Cardiac muscle cell (in vitro differentiated cells and primary cell): Measurements from ENCODE around the gene HSBP1L1. TPM values are rescaled to one million over a fixed set of nuclear protein-coding genes. Genes with fewer than 3 reads are reported as not detected.

Experiments used
- DNase-seq, 2 donors: peaks; one replicate each; pipeline versions ENCODE4 v3.0.0 to v3.0.0-alpha.2; 2010 to 2017; ENCODE audit warnings: low read depth in 1 of 2, low spot score in 1 of 2
- H3K27ac ChIP-seq: fragments of 200-600 bp; sonication (generic); 2 replicates; pipeline ENCODE4 v1.5.1; 2016
- H3K27me3 ChIP-seq: fragments of 200-600 bp; sonication (generic); 2 replicates; pipeline ENCODE4 v1.6.0; 2016; ENCODE audit warnings: control low read depth
- H3K36me3 ChIP-seq: fragments of 200-600 bp; sonication (generic); 2 replicates; pipeline ENCODE4 v1.5.1; 2016; ENCODE audit warnings: control low read depth
- H3K4me1 ChIP-seq: fragments of 200-600 bp; sonication (generic); 2 replicates; pipeline ENCODE4 v1.8.1; 2017; ENCODE audit warnings: low read depth, mild to moderate bottlenecking, mixed run types
- H3K4me3 ChIP-seq: fragments of 200-600 bp; sonication (generic); 2 replicates; pipeline ENCODE4 v1.5.1; 2016; ENCODE audit warnings: mild to moderate bottlenecking
- H3K9me3 ChIP-seq: fragments of 200-600 bp; sonication (generic); 2 replicates; pipeline ENCODE4 v1.5.1; 2017; ENCODE audit warnings: low read depth, mild to moderate bottlenecking, control low read depth
- CTCF ChIP-seq: IDR thresholded peaks from 2 replicates; pipeline ENCODE4 v1.5.1; 2012; ENCODE audit warnings: low read depth, mild to moderate bottlenecking, low read length
- polyA plus RNA-seq: library from polyadenylated mRNA; unstranded; fragments of >200 nt; fragmentation: Nextera tagmentation; extraction: Ambion mirVana; gene quantifications from 2 replicates; pipeline ENCODE4 v1.2.1, GENCODE V29; 2016
- total RNA-seq: library from RNA; depleted of rRNA; stranded (reverse); fragments of >200 nt; gene quantifications from 2 replicates; pipeline ENCODE4 v1.2.3, GENCODE V29; 2016

HSBP1L1 gene
- total and polyA plus RNA-seq, 2 experiments from 2014 or later: 4.0 to 6.3 TPM

GRCh38 chr18:79962835-79963657 is 1.4 kb upstream of the HSBP1L1 start:
- Histone ChIP-seq H3K36me3 (no peaks in the 10 kb centered on the region), H3K4me1 (no peaks in the 10 kb centered on the region), H3K9me3 (no peaks in the 10 kb centered on the region), H3K27me3 (peaks cover 10% of the 10 kb centered on the region), H3K4me3 (no peak overlapping the region), H3K27ac (no peak overlapping the region)
- TF ChIP-seq CTCF: no peak
- no peak for DNase-seq

- no peaks in the 10 kb centered on the region for H3K9me3 ChIP-seq
- DNase-seq: no peak
- no peaks in the 10 kb centered on the region for H3K4me1 ChIP-seq
- peaks cover 10% of the 10 kb centered on the region for H3K27me3 ChIP-seq
- TF ChIP-seq CTCF: no peak
- no peak overlapping the region for H3K27ac ChIP-seq
- no peaks in the 10 kb centered on the region for H3K36me3 ChIP-seq
- H3K4me3 ChIP-seq: peak overlapping the region; percentile 37
These were observed 649 bp upstream of the HSBP1L1 start for GRCh38 chr18:79963658-79964329.

DNA sequence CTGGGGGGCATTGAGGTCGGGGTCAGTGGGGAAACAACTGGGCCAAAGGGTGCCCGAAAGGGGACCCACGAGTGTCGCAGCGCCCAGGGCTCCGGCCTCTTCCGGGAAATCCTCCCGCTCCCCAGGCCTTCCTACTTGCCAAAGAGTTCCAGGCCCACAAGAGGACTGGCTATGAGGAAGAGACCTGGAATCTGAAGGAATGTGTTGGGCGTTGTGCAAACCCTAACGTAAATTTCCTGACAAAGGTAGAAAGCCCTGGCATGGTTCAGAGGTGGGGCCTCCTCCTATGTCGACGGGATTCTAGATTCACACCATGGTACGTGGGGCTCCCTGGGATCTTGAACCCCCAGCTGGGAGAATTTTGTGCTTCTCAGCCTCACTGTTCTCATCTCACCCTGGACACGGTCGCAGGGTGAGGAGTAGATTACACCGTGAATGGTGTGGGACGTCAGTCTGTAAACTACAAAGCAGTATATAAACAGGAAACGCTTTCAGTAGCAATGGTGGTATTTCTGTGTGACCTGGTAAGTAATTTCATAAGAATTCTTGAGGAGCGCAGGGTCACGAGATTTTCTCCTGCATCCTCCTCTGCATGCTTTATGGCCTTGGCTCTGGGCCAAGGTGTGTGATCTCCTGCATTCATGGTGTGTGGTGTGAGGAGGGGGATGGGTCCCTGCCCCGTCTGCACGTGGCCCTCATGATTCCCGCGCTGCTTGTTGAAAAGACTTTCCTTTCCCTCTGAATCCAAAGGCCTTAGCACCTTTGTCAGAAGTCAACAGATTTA is 868 bp downstream of the HSBP1L1 start:
- no peaks in the 10 kb centered on the region for H3K9me3 ChIP-seq
- peak in 1 of 2 donors; percentile 90 for DNase-seq
- peaks cover 10% of the 10 kb centered on the region for H3K27me3 ChIP-seq
- no peak for TF ChIP-seq CTCF
- no peaks in the 10 kb centered on the region for H3K4me1 ChIP-seq
- H3K27ac ChIP-seq: no peak overlapping the region
- peak overlapping the region; percentile 37 for H3K4me3 ChIP-seq
- no peaks in the 10 kb centered on the region for H3K36me3 ChIP-seq

DNA sequence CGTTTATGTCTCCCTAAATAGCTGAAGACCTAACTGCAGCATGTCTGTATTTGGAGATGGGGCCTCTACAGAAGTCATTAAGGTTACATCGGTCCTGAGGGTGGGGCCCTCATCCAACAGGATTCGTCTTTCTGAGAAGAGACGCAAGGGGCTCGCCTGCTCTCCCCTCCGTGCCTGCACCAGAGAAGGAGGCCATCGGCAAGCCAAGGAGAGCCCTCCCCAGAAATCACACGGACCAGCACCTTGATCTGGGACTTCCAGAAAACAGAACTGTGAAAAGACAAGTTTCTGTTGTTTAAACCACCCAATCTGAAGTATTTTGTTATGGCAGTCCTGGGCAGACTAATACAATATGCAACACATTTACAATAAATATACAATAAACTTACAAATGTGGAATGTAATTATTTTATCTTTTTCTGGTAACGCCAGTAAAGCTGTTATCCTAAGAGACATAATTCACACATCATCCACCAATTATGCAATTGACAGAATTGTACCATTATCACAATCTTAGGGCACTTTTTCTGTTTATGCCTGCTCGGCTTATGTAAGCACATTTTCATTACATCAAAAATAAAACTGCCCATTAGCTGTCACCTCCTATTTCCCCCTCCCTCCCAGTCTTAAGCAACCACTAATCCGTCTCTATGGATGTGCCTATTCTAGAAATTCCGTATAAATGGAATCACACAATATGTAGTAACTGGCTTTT is 6.1 kb downstream of the HSBP1L1 start:
- TF ChIP-seq CTCF: no peak
- Histone ChIP-seq H3K27ac (no peak overlapping the region), H3K36me3 (peaks cover 19% of the 10 kb centered on the region)

More for the DNA sequence above, 6.1 kb downstream of the HSBP1L1 start:
- H3K4me3 ChIP-seq: no peak overlapping the region
- no peaks in the 10 kb centered on the region for H3K9me3 ChIP-seq
- no peaks in the 10 kb centered on the region for H3K4me1 ChIP-seq
- no peak for DNase-seq
- no peaks in the 10 kb centered on the region for H3K27me3 ChIP-seq
